KG1 (cell line): ENCODE results near the gene SEC14L1.

ENCODE experiments used
- DNase-seq: peaks from one replicate; lab custom pipeline; 2025; lab: John Stamatoyannopoulos, UW

The SEC14L1 gene

GRCh38 chr17:77163511-77164280 is 22.9 kb downstream of the SEC14L1 start:
- no peak for DNase-seq

GRCh38 chr17:77164483-77165091 is 23.8 kb downstream of the SEC14L1 start:
- no peak for DNase-seq

- no peak for DNase-seq
Observed at GRCh38 chr17:77165577-77165976, 24.8 kb downstream of the SEC14L1 start.

GRCh38 chr17:77167472-77168306 is 26.9 kb downstream of the SEC14L1 start:
- no peak for DNase-seq

- no peak for DNase-seq
Observed at GRCh38 chr17:77173104-77173503, 32.3 kb downstream of the SEC14L1 start.

- no peak for DNase-seq
Observed at GRCh38 chr17:77174928-77175661, 34.3 kb downstream of the SEC14L1 start.

- DNase-seq: no peak
Observed at GRCh38 chr17:77177002-77177741, 36.4 kb downstream of the SEC14L1 start.

- no peak for DNase-seq
Observed at GRCh38 chr17:77178050-77178449, 37.3 kb downstream of the SEC14L1 start.

- DNase-seq: no peak
Observed at GRCh38 chr17:77178563-77178962, 37.8 kb downstream of the SEC14L1 start.

- DNase-seq: no peak
Observed at GRCh38 chr17:77180503-77181357, 40.0 kb downstream of the SEC14L1 start.

GRCh38 chr17:77182205-77183172 is 41.7 kb downstream of the SEC14L1 start:
- DNase-seq: peak; percentile 69

- DNase-seq: no peak
Observed at GRCh38 chr17:77184474-77184873, 43.7 kb downstream of the SEC14L1 start.

- no peak for DNase-seq
Observed at GRCh38 chr17:77185137-77185536, 44.4 kb downstream of the SEC14L1 start.

- DNase-seq: peak; percentile 14
Observed at GRCh38 chr17:77186141-77186604, 45.4 kb downstream of the SEC14L1 start.

- DNase-seq: no peak
Observed at GRCh38 chr17:77188084-77189066, 47.6 kb downstream of the SEC14L1 start.

GRCh38 chr17:77189148-77189547 is 48.4 kb downstream of the SEC14L1 start:
- peak; percentile 31 for DNase-seq

GRCh38 chr17:77190576-77190975 is 49.8 kb downstream of the SEC14L1 start:
- peak; percentile 25 for DNase-seq

- no peak for DNase-seq
Observed at GRCh38 chr17:77191244-77191643, 50.5 kb downstream of the SEC14L1 start.
